Activated CD4-positive, alpha-beta T cell treated with anti-CD3 and anti-CD28 coated beads for 4 hours (primary cell): ENCODE results near the gene ZNF722.
"Not testable (repeated sequence)": the region's sequence is repeated elsewhere in the genome, so short reads cannot be mapped to it uniquely, and the experiment has no call there.

ENCODE experiments used
- DNase-seq, 2 donors: peaks; one replicate each; pipeline ENCODE4 v3.0.0-alpha.2; 2020

ZNF722 gene

DNA sequence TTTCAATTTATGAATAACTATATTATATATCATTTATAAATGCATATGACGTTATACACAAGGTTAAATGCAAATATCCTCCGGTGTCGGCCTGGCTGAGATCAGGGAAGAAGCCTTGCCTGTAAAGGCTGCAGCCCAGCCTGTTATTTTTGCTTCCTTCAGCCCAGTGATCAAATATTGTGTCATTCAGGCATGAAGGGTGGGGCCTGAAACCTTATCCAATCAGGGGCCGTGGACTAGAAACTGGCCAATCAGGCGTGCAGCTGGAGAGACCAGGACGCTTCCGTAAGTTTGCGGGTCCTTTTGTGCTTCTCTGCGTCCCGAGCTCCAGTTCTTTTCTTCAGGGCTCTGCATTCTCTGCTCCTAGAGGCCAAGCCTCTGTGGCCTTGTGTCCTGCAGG is at the start of gene ZNF722:
Gene ZNF722 (plus strand): TSS at position 301 of the 400 bp plus-strand sequence. CDS start 113 bp downstream, outside the sequence.
- DNase-seq, result no peak

DNA sequence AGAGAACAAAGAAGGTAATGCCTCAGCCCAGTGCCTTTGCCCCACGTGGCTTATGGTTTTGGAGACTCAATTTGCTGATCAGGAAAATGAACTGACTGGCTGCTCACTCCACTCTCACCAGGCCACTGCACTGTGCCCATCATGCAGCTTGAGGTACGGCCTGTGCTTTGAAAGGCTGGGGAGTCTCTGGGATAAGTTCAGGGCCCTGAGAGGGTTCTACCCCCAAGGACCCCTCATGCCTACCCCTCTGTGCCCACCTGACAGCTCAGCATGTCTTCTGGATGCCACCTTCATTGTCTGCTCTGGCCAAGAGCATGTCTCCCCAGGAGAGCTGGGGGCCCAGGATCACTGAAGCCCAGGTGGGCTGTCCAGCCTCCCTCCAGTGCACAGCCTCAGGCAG is 45.5 kb upstream of the ZNF722 start:
- no peak for DNase-seq

GRCh38 chr7:63968629-63969028 is 30.0 kb upstream of the ZNF722 start:
- no peak for DNase-seq

DNA sequence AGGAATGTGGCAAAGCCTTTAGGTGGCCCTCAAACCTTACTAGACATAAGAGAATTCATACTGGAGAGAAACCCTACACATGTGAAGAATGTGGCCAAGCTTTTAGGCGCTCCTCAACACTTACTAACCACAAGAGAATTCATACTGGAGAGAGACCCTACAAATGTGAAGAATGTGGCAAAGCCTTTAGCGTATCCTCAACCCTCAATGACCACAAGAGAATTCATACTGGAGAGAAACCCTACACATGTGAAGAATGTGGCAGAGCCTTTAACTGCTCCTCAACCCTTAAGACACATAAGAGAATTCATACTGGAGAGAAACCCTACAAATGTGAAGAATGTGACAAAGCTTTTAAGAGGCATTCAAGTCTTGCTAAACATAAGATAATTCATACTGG is 16.8 kb downstream of the ZNF722 start:
- DNase-seq, result not testable (repeated sequence)

DNA sequence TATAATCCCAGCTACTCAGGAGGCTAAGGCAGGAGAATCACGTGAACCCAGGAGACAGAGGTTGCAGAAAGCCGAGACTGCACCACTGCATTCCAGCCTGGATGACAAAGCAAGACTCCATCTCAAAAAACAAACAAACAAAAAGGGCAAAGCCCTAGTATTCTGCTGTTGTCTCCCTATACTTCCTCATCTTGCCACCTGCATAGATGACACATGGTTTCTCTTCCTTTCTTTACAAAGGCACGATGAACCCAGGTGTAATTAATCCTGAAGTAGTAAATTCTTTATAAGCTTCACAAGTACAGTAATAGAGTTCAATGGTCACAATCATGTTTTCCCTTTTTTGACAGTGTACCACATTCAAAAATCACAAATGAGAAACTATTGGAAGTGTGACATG is 36.7 kb downstream of the ZNF722 start:
- no peak for DNase-seq

- no peak for DNase-seq
Measured at GRCh38 chr7:64037095-64037494, 38.4 kb downstream of the ZNF722 start.

- DNase-seq, result no peak
Measured at GRCh38 chr7:64045301-64046040, 46.8 kb downstream of the ZNF722 start, which contains the start of gene ZNF727. Gene ZNF727, plus strand, starts transcription at chr7:64045434. Its CDS starts 188 bp downstream, at chr7:64045622.

DNA sequence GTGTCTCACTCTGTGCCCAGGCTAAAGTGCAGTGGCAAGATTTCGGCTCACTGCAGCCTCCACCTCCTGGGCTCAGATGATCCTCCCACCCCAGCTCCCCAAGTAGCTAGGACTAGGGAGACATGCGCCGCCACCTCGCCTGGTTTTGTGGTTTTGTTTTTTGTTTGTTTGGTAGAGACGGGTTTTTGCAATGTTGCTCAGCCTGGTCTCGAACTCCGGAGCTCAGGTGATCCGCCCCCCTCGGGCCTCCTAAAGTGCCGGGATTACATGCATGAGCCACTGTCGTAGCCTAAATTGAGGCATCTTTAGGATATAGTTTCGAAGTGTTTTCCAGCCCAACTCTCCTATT is 47.4 kb downstream of the ZNF722 start:
- no peak for DNase-seq
